Measurements from ENCODE around the gene KRTAP15-1. TPM values are rescaled to one million over a fixed set of nuclear protein-coding genes. Genes with fewer than 3 reads are reported as not detected.

KRTAP15-1 gene
- total and polyA plus RNA-seq, 2 of the 4 experiments (the other 2 are of a cell fraction), result not detected

DNA sequence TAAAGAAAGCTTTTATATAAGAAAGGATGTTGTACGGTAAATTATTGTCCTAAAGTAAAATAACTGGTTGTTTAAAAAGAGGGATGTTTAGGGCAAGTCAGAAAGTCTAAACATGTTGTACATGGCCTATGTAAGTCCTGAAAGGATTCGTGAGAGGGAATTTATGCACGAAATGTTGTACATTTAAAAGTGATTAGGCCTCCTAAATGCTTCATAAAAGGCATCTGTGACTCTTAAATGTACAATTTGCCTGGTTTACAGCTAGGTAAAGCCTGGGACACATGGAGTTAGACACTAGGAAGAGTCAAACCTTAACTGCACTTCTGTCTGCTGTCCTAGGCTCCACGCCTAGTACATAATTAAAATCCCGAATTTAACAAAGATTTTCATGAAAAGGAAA is 24.1 kb upstream of the KRTAP15-1 start:
- no peaks in the 10 kb centered on the region for H4K20me1 ChIP-seq (ENCODE audit: insufficient read depth, low read length)
- H2AFZ ChIP-seq (replicated peaks; ENCODE audit: low read length, poor library complexity), result no peak overlapping the region
- no peak overlapping the region for H2BK20ac ChIP-seq (ENCODE audit: low read depth, low read length)
- H3K27ac ChIP-seq (ENCODE audit: insufficient read depth, low read length), result no peak overlapping the region
- H3K9ac ChIP-seq (ENCODE audit: low read depth, low read length), result no peak overlapping the region
- H2AK9ac ChIP-seq (replicated peaks; ENCODE audit: low read depth, low read length, poor library complexity), result no peak overlapping the region
- no peaks in the 10 kb centered on the region for H3K4me1 ChIP-seq (ENCODE audit: control insufficient read depth, insufficient read depth, low read length)
- H3K79me1 ChIP-seq (ENCODE audit: low read depth in 1 of 2, low read length in 2 of 2), result no peaks in the 10 kb centered on the region
- no peak overlapping the region for H3K18ac ChIP-seq (ENCODE audit: low read depth, low read length)
- no peak overlapping the region for H4K8ac ChIP-seq (ENCODE audit: low read depth in 2 of 2, low read length in 2 of 2)
- no peak overlapping the region for H3K4ac ChIP-seq (ENCODE audit: low read depth, low read length)
- no peaks in the 10 kb centered on the region for H3K36me3 ChIP-seq (ENCODE audit: control insufficient read depth, insufficient read depth, low read length)
- 0 out of 2 replicates have a peak, but pooled peaks cover 2% of the 10 kb centered on the region for H3K9me3 ChIP-seq (ENCODE audit: control insufficient read depth, insufficient read depth, low read length)
- intact Hi-C loops (cut with micrococcal nuclease) (no loop called here), dilution Hi-C loops (cut with HindIII; ENCODE audit: low sequenced_read_pairs, unreplicated experiment) (no loop called here), in situ Hi-C loops (cut with MboI; ENCODE audit: low sequenced_read_pairs) (no loop called here)
- no peak overlapping the region for H3K14ac ChIP-seq (replicated peaks; ENCODE audit: low read depth, low read length)
- ATAC-seq (ENCODE audit: low read depth), result no peak
- H3K27me3 ChIP-seq (ENCODE audit: control insufficient read depth, insufficient read depth, low read length), result no peaks in the 10 kb centered on the region
- no peak overlapping the region for H2AK5ac ChIP-seq (ENCODE audit: low read depth, low read length)
- CTCF ChIA-PET, result no interaction called here
- no peak overlapping the region for H2BK5ac ChIP-seq (ENCODE audit: low read depth, low read length, poor library complexity, severe bottlenecking)
- no peak overlapping the region for H4K5ac ChIP-seq (ENCODE audit: low read depth, low read length)
- WGBS, 2 experiments (ENCODE audit: extremely low coverage in 2 of 2, insufficient read length in 1 of 2), result 67% methylated on average over 1 of the region's 5 CpGs; no CpG with 5 or more reads in 1 of the 2 experiments
- H2BK120ac ChIP-seq (ENCODE audit: low read depth, low read length), result no peak overlapping the region
- POLR2A ChIA-PET (ENCODE audit: unreplicated experiment), result interaction anchor here (0.5 kb wide), 1 partner anchor 11 kb away, joined by 3 read pairs; no protein-coding TSS in a partner anchor
- H3K9me1 ChIP-seq (ENCODE audit: insufficient read depth, low read length), result no peaks in the 10 kb centered on the region
- H3K4me2 ChIP-seq (ENCODE audit: low read depth, low read length), result no peak overlapping the region
- H2BK15ac ChIP-seq (ENCODE audit: low read depth, low read length), result no peak overlapping the region
- no TSS peak for BruUV-seq (replicated peaks)
- DNase-seq, result no peak
- H3K4me3 ChIP-seq (ENCODE audit: insufficient read depth, low read depth, low read length), result no peak overlapping the region
- H3K56ac ChIP-seq (ENCODE audit: extremely low read depth, insufficient read depth, low read length), result no peak overlapping the region
- no peak overlapping the region for H3K23ac ChIP-seq (ENCODE audit: low read depth, low read length)
- H4K91ac ChIP-seq (ENCODE audit: insufficient read depth, low read depth, low read length), result no peak overlapping the region
- TF ChIP-seq, protein P1, sequence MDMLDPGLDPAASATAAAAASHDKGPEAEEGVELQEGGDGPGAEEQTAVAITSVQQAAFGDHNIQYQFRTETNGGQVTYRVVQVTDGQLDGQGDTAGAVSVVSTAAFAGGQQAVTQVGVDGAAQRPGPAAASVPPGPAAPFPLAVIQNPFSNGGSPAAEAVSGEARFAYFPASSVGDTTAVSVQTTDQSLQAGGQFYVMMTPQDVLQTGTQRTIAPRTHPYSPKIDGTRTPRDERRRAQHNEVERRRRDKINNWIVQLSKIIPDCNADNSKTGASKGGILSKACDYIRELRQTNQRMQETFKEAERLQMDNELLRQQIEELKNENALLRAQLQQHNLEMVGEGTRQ (IDR thresholded peaks at IDR 0.05; ENCODE audit: low read depth, low read length), result no peak
- no peak for TF ChIP-seq SMC3 (IDR thresholded peaks at IDR 0.05; ENCODE audit: low read depth, low read length)
- TF ChIP-seq MAFK (IDR thresholded peaks at IDR 0.05; ENCODE audit: low read depth, low read length), result no peak
- no peak for TF ChIP-seq MXI1 (IDR thresholded peaks at IDR 0.05; ENCODE audit: borderline replicate concordance, low read depth, low read length)
- no peak for TF ChIP-seq RFX5 (IDR thresholded peaks at IDR 0.05; ENCODE audit: low read depth, low read length)
- TF ChIP-seq MAZ (IDR thresholded peaks at IDR 0.05; ENCODE audit: borderline replicate concordance, low read depth, low read length), result no peak
- no peak for TF ChIP-seq FOS (IDR thresholded peaks at IDR 0.05; ENCODE audit: low read depth, low read length)
- no peak for TF ChIP-seq BHLHE40 (IDR thresholded peaks at IDR 0.05; ENCODE audit: low read depth, low read length)
- TF ChIP-seq POLR2A (IDR thresholded peaks at IDR 0.05; ENCODE audit: low read depth, low read length), result no peak
- TF ChIP-seq, protein P2, sequence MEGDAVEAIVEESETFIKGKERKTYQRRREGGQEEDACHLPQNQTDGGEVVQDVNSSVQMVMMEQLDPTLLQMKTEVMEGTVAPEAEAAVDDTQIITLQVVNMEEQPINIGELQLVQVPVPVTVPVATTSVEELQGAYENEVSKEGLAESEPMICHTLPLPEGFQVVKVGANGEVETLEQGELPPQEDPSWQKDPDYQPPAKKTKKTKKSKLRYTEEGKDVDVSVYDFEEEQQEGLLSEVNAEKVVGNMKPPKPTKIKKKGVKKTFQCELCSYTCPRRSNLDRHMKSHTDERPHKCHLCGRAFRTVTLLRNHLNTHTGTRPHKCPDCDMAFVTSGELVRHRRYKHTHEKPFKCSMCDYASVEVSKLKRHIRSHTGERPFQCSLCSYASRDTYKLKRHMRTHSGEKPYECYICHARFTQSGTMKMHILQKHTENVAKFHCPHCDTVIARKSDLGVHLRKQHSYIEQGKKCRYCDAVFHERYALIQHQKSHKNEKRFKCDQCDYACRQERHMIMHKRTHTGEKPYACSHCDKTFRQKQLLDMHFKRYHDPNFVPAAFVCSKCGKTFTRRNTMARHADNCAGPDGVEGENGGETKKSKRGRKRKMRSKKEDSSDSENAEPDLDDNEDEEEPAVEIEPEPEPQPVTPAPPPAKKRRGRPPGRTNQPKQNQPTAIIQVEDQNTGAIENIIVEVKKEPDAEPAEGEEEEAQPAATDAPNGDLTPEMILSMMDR (conservative IDR thresholded peaks at IDR 0.05; ENCODE audit: low read depth, low read length), result no peak
- TF ChIP-seq CEBPB (IDR thresholded peaks at IDR 0.05; ENCODE audit: low read depth, low read length), result no peak
- no peak for TF ChIP-seq RCOR1 (IDR thresholded peaks at IDR 0.05; ENCODE audit: insufficient replicate concordance, low read length)
- TF ChIP-seq CHD1 (IDR thresholded peaks at IDR 0.05; ENCODE audit: low read depth, low read length), result no peak
- TF ChIP-seq, protein P3, sequence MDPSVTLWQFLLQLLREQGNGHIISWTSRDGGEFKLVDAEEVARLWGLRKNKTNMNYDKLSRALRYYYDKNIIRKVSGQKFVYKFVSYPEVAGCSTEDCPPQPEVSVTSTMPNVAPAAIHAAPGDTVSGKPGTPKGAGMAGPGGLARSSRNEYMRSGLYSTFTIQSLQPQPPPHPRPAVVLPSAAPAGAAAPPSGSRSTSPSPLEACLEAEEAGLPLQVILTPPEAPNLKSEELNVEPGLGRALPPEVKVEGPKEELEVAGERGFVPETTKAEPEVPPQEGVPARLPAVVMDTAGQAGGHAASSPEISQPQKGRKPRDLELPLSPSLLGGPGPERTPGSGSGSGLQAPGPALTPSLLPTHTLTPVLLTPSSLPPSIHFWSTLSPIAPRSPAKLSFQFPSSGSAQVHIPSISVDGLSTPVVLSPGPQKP (IDR thresholded peaks at IDR 0.05; ENCODE audit: borderline replicate concordance, low read depth, low read length), result no peak
- TF ChIP-seq NFE2L2 (IDR thresholded peaks at IDR 0.05; ENCODE audit: low read depth, low read length), result no peak
- TF ChIP-seq RAD21 (IDR thresholded peaks at IDR 0.05; ENCODE audit: low read length), result no peak

Data from IMR-90 (cell line).